ENCODE results near the gene LRRC63.

The LRRC63 gene

DNA sequence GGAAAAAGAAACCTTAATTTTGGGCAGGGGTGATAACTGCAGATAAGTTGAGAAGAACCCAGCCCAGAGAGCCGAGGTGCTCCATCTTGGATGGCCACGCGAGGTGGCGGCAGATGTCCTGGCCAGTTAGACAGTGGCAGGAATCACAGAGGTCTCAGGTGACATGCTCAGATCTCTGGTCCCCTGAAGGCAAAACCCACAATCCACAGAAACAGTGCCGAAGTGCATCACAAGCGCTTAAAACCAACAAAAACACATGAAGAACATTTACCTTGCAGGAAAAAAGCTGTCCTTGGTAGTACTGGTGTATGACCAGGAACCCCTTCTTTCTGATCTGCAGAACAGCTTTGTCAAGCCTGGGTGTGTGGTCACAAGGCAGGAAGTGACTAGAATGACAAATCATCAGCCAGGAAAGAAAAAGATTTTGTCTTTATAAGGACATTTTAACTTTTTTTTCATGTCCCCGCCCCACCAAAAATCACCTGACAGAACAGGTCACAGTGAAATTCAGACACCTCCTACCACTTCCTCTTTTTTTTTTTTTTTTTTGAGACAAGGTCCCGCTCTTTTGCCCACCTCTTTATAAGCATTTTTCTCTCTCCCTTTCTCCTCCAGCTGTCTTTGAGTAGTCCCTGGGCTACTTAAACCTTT, 29.8 kb upstream of the LRRC63 start, which contains the start of gene LCP1:
LCP1 (minus strand) TSS at position 338 of the 651 bp plus-strand sequence. CDS start 22,515 bp downstream, outside the sequence.
- TF ChIP-seq, protein P1, sequence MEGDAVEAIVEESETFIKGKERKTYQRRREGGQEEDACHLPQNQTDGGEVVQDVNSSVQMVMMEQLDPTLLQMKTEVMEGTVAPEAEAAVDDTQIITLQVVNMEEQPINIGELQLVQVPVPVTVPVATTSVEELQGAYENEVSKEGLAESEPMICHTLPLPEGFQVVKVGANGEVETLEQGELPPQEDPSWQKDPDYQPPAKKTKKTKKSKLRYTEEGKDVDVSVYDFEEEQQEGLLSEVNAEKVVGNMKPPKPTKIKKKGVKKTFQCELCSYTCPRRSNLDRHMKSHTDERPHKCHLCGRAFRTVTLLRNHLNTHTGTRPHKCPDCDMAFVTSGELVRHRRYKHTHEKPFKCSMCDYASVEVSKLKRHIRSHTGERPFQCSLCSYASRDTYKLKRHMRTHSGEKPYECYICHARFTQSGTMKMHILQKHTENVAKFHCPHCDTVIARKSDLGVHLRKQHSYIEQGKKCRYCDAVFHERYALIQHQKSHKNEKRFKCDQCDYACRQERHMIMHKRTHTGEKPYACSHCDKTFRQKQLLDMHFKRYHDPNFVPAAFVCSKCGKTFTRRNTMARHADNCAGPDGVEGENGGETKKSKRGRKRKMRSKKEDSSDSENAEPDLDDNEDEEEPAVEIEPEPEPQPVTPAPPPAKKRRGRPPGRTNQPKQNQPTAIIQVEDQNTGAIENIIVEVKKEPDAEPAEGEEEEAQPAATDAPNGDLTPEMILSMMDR (IDR thresholded peaks at IDR 0.05; ENCODE audit: insufficient read depth, missing control alignments): no peak
- FAIRE-seq (no peak), DNase-seq (ENCODE audit: insufficient read length, low spot score) (no peak)

- DNase-seq (ENCODE audit: insufficient read length, low spot score): no peak
- TF ChIP-seq, protein P1 (IDR thresholded peaks at IDR 0.05; ENCODE audit: insufficient read depth, missing control alignments): no peak
- FAIRE-seq: no peak
Observed at GRCh38 chr13:46182491-46182877, 29.2 kb upstream of the LRRC63 start.

- DNase-seq (ENCODE audit: insufficient read length, low spot score) (no peak), FAIRE-seq (no peak)
- TF ChIP-seq, protein P1 (IDR thresholded peaks at IDR 0.05; ENCODE audit: insufficient read depth, missing control alignments): no peak
Observed at GRCh38 chr13:46183018-46183946, 28.4 kb upstream of the LRRC63 start.

DNA sequence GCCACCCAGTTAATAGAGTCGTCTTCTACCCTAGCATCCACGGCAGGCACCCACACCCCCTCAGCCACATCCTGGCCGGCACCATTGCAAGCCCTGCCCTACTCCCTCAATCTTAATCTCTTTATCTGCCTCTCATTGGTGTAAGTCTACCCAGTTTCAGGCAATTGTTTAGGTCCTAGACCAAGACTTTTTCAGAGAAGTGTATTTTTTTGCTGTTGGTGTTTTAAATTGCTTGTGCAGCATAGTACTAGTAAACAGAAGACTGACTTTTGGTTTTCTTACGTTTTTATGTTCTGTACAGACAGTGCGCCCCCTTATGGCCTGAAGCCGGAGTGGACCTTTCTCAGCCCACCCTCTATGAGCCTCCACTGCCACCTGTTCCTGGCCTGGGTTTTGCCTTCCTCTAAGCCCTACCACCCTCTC, 27.4 kb upstream of the LRRC63 start:
- FAIRE-seq (no peak), DNase-seq (ENCODE audit: insufficient read length, low spot score) (no peak)
- TF ChIP-seq, protein P1 (IDR thresholded peaks at IDR 0.05; ENCODE audit: insufficient read depth, missing control alignments): peak; percentile 48

DNA sequence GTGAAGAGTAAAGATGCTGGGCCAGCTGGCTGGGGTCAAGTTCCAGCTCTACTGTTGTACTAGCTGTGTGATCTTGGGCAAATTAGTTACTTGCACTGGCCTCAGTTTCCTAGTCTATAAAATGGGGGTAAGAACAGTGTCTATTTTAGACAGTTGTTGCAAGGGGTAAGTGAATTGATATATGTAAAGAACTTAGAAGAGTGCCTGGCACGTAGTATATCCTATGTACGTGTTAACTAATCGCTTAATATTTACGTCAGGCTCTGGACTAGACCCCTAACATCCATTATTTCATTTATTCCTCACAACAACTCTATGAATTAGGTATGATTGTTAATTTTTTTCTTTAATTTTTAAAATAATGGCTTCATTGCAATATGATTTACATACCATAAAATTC, 26.1 kb upstream of the LRRC63 start:
- TF ChIP-seq, protein P1 (IDR thresholded peaks at IDR 0.05; ENCODE audit: insufficient read depth, missing control alignments): no peak
- DNase-seq (ENCODE audit: insufficient read length, low spot score): no peak
- no peak for FAIRE-seq

DNA sequence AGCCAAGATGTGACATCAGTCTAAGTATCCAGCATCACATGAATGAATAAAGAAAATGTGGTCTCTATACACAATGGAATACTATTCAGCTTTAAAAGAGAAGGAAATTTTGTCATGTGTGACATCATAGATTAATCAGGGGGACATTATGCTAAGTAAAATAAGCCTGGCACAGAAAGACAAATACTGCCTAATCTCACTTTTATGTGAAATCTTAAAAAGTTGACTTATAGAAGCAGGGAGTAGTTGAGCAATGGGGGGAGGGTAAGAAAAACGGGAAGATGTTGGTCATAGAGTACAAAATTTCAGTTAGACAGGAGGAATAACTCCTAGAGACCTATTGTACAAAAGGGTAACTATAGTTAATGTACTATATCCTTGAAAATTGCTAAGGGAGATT, 19.3 kb upstream of the LRRC63 start:
- DNase-seq (ENCODE audit: insufficient read length, low spot score) (no peak), FAIRE-seq (no peak)
- TF ChIP-seq, protein P1 (IDR thresholded peaks at IDR 0.05; ENCODE audit: insufficient read depth, missing control alignments): no peak
